Mesothelial cell of epicardium (in vitro differentiated cells): ENCODE measurements around the gene PDE12. TPM values are rescaled to one million over a fixed set of nuclear protein-coding genes. Genes with fewer than 3 reads are reported as not detected.

Source experiments
- DNase-seq, 2 experiments: peaks; one replicate each; pipeline ENCODE4 v3.0.0; 2021; ENCODE audit warnings: low spot score in 2 of 2; ENCODE audit not compliant: unreplicated experiment in 2 of 2
- H3K27ac Mint-ChIP-seq: 2 replicates; pipeline ENCODE4 v1.8.0; 2021; ENCODE audit warnings: mixed read lengths
- H3K27me3 Mint-ChIP-seq: 2 replicates; pipeline ENCODE4 v1.8.0; 2021; ENCODE audit warnings: low read depth, mixed read lengths
- H3K36me3 Mint-ChIP-seq: 2 replicates; pipeline ENCODE4 v1.8.0; 2021; ENCODE audit warnings: mixed read lengths
- H3K4me1 Mint-ChIP-seq: 2 replicates; pipeline ENCODE4 v1.8.0; 2021; ENCODE audit warnings: mixed read lengths
- H3K4me3 Mint-ChIP-seq: 2 replicates; pipeline ENCODE4 v1.8.0; 2021; ENCODE audit warnings: mild to moderate bottlenecking, moderate library complexity, mixed read lengths
- H3K9me3 Mint-ChIP-seq: 2 replicates; pipeline ENCODE4 v1.8.0; 2021; ENCODE audit warnings: mixed read lengths
- CTCF ChIP-seq: fragments of 200-600 bp; sonication (generic); IDR thresholded peaks from one replicate; pipeline ENCODE4 v1.5.0; 2021; ENCODE audit warnings: antibody characterized with exemption; ENCODE audit not compliant: unreplicated experiment
- total RNA-seq: library from RNA; stranded (reverse); gene quantifications from 3 replicates; pipeline ENCODE4 v1.2.1, GENCODE V29; 2021

Gene PDE12
- total RNA-seq, 1 donor from 2014 or later, result 17.6 TPM

- peaks cover 20% of the 10 kb centered on the region for H3K4me1 Mint-ChIP-seq
- DNase-seq, result no peak
Observed at GRCh38 chr3:57587905-57588304, 31.8 kb downstream of the PDE12 start.

GRCh38 chr3:57592306-57592705 is 36.2 kb downstream of the PDE12 start:
- DNase-seq, result no peak
- Mint-ChIP-seq H3K27me3 (no peaks in the 10 kb centered on the region), H3K27ac (peak overlapping the region; percentile 30), H3K9me3 (no peaks in the 10 kb centered on the region), H3K36me3 (peaks cover 9% of the 10 kb centered on the region), H3K4me1 (peaks cover 27% of the 10 kb centered on the region), H3K4me3 (no peak overlapping the region)
- no peak for TF ChIP-seq CTCF

More at GRCh38 chr3:57587905-57588304, 31.8 kb downstream of the PDE12 start:
- no peaks in the 10 kb centered on the region for H3K27me3 Mint-ChIP-seq
- H3K36me3 Mint-ChIP-seq, result peaks cover 7% of the 10 kb centered on the region
- H3K9me3 Mint-ChIP-seq, result no peaks in the 10 kb centered on the region
- H3K4me3 Mint-ChIP-seq, result no peak overlapping the region
- peak overlapping the region; percentile 17 for H3K27ac Mint-ChIP-seq
- no peak for TF ChIP-seq CTCF

GRCh38 chr3:57594144-57594543 is 38.1 kb downstream of the PDE12 start:
- peak overlapping the region; percentile 99 for H3K4me3 Mint-ChIP-seq
- H3K36me3 Mint-ChIP-seq, result peaks cover 9% of the 10 kb centered on the region
- H3K27me3 Mint-ChIP-seq, result no peaks in the 10 kb centered on the region
- no peaks in the 10 kb centered on the region for H3K9me3 Mint-ChIP-seq
- no peak overlapping the region for H3K27ac Mint-ChIP-seq
- DNase-seq, result no peak
- TF ChIP-seq CTCF, result no peak
- peaks cover 37% of the 10 kb centered on the region for H3K4me1 Mint-ChIP-seq

GRCh38 chr3:57594576-57594975 is 38.5 kb downstream of the PDE12 start:
- Mint-ChIP-seq H3K36me3 (peaks cover 9% of the 10 kb centered on the region), H3K27ac (peak overlapping the region; percentile 100), H3K9me3 (no peaks in the 10 kb centered on the region), H3K4me1 (peaks cover 40% of the 10 kb centered on the region), H3K27me3 (no peaks in the 10 kb centered on the region), H3K4me3 (peak overlapping the region; percentile 99)
- no peak for DNase-seq
- no peak for TF ChIP-seq CTCF

GRCh38 chr3:57596495-57597126 is 40.5 kb downstream of the PDE12 start:
- Mint-ChIP-seq H3K36me3 (peaks cover 4% of the 10 kb centered on the region), H3K4me1 (peaks cover 40% of the 10 kb centered on the region), H3K27me3 (no peaks in the 10 kb centered on the region), H3K4me3 (peak overlapping the region; percentile 99), H3K9me3 (no peaks in the 10 kb centered on the region), H3K27ac (peak overlapping the region; percentile 100)
- no peak for TF ChIP-seq CTCF
- DNase-seq, result peak; percentile 64 to 76
